Psoas muscle (tissue), 8 donors: Measurements from ENCODE around the gene AMIGO1. TPM values are rescaled to one million over a fixed set of nuclear protein-coding genes. Genes with fewer than 3 reads are reported as not detected.

Experiments
- ATAC-seq, 4 donors: fragments of 200-7000 bp; cut with Tn5 transposase; one replicate each; pipeline ENCODE4 v1.9.1; 2020; ENCODE audit warnings: moderate library complexity in 3 of 4, mild to moderate bottlenecking in 2 of 4
- DNase-seq, 2 donors: peaks; one replicate each; pipeline ENCODE4 v3.0.0-alpha.2; 2020
- H3K27ac ChIP-seq: fragments of 200-600 bp; one replicate; pipeline ENCODE4 v1.8.0; 2022
- H3K27me3 ChIP-seq, 3 donors: fragments of 200-600 bp in 1 of 3; one replicate each; pipeline versions ENCODE4 v1.6.1 to v1.8.0; 2013 to 2022; ENCODE audit warnings: low read length in 2 of 3, mild to moderate bottlenecking in 2 of 3, moderate library complexity in 1 of 3; ENCODE audit not compliant: insufficient read depth in 3 of 3
- H3K36me3 ChIP-seq, 2 donors: fragments of 200-600 bp in 1 of 2; one replicate each; pipeline versions ENCODE4 v1.6.1 to v1.8.0; 2013 to 2022; ENCODE audit warnings: low read depth in 1 of 2, mild to moderate bottlenecking in 1 of 2, moderate library complexity in 1 of 2; ENCODE audit not compliant: insufficient read depth in 1 of 2
- H3K4me1 ChIP-seq: fragments of 200-600 bp; one replicate; pipeline ENCODE4 v1.8.0; 2022
- H3K4me3 ChIP-seq: fragments of 200-600 bp; one replicate; pipeline ENCODE4 v1.8.0; 2022; ENCODE audit warnings: mild to moderate bottlenecking
- H3K9me3 ChIP-seq: fragments of 200-600 bp; one replicate; pipeline ENCODE4 v1.8.0; 2022
- WGBS, 3 donors: extraction: QIAGEN DNeasy Blood & Tissue Kit; methylation state at CpG; one replicate each; pipeline versions ENCODE4 v1.1.6 to v1.1.7; 2013; 5-methylcytosine and 5-hydroxymethylcytosine counted together
- intact Hi-C, 2 donors: fragments of 100-400 bp; cut with DNase I; formaldehyde crosslinking; loops; one replicate each; pipeline versions ENCODE4 v1.11.0 to v1.14.2; 2022
- polyA plus RNA-seq, 3 donors: library from polyadenylated mRNA; stranded (reverse); fragments of 200-250 nt; gene quantifications; one replicate each; pipeline ENCODE4 v1.2.3, GENCODE V29; 2013
- total RNA-seq, 4 donors: library from RNA; stranded (reverse); fragmentation: NEBNext Ultra II Directional in 2 of 4; extraction: Animal tissue kit (Norgen Biotek cat#: 25700) in 2 of 4; gene quantifications; one replicate each; pipeline versions ENCODE4 v1.2.1 to v1.2.4, GENCODE V29; 2021 to 2023
- TF ChIP-seq, protein P1 (sequence below): fragments of 200-600 bp; IDR thresholded peaks from one replicate; pipeline ENCODE4 v1.8.0; 2022; ENCODE audit warnings: antibody characterized with exemption
- donor health status: healthy with polysubstance abuse.
- donor health status: DM: no; HTN: no; CAD: no; lungs with moderate emphysema.
- donor health status: Bipolar disorder and iron deficiency.
- donor health status: healthy.
- donor health status: DM: yes; HTN: yes; CAD: no.
- donor health status: DM: no; HTN: no; CAD: no.
- donor health status: DM: no; HTN: no; CAD: no.
- donor health status: DM: yes; HTN: yes; CAD: no.

The AMIGO1 gene
- total and polyA plus RNA-seq, 7 donors: 3.1 to 16.6 (median 10.0) TPM

DNA sequence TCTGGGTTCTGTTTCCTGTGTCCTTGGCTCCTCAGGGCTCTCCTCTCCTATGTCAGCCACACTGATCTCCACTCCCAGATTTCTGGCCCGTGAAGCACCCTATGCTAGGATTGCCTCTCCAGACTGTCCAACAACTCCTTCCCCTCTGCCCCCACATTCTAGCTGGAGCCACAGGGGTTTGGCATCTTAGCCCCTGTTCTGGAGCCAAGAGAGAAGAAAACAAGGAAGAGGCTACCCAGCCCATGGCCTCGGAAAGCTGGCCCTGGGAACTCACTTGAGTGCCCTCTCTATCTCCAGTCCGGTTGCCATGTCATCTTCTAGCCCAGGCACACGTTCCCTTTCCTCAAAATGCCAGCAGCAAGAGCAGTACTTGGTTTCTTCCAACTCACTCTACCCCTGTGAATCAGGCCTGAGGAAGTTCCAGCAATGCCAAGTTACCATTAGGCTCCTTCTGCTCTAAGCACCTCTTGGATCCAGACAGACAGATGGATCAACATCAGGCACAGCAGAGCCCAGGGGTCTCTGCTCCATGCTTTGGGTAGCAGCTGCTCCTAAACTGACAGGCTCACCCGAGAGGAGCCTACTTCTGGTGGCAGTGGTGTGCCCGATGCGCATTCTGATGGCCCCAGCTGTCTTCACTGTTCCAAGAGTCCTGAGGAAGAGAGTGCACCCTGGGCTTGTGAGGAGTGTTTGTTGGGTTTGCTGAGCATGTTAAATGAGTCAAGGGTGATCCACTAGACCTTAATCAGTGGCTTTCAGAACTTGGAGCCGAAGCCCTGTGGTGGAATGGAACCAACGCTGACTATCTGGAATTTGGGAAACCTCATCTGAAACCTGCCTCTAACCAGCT, 18.5 kb upstream of the AMIGO1 start:
- ATAC-seq (no peak), DNase-seq (no peak)
- no peaks in the 10 kb centered on the region for H3K27me3 ChIP-seq
- H3K4me3 ChIP-seq: no peak overlapping the region
- H3K9me3 ChIP-seq: no peaks in the 10 kb centered on the region
- H3K36me3 ChIP-seq: no peaks in the 10 kb centered on the region
- no peak overlapping the region for H3K27ac ChIP-seq
- peaks cover 35% of the 10 kb centered on the region for H3K4me1 ChIP-seq
- intact Hi-C loops: loop anchor here in 1 of 2 donors (5.0 kb wide), 1 partner anchor 111 kb away; no protein-coding TSS in a partner anchor
- 58 to 81% (median 66%) methylated on average over 9 of the region's 9 CpGs for WGBS, 3 donors
- TF ChIP-seq, protein P1, sequence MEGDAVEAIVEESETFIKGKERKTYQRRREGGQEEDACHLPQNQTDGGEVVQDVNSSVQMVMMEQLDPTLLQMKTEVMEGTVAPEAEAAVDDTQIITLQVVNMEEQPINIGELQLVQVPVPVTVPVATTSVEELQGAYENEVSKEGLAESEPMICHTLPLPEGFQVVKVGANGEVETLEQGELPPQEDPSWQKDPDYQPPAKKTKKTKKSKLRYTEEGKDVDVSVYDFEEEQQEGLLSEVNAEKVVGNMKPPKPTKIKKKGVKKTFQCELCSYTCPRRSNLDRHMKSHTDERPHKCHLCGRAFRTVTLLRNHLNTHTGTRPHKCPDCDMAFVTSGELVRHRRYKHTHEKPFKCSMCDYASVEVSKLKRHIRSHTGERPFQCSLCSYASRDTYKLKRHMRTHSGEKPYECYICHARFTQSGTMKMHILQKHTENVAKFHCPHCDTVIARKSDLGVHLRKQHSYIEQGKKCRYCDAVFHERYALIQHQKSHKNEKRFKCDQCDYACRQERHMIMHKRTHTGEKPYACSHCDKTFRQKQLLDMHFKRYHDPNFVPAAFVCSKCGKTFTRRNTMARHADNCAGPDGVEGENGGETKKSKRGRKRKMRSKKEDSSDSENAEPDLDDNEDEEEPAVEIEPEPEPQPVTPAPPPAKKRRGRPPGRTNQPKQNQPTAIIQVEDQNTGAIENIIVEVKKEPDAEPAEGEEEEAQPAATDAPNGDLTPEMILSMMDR: no peak

DNA sequence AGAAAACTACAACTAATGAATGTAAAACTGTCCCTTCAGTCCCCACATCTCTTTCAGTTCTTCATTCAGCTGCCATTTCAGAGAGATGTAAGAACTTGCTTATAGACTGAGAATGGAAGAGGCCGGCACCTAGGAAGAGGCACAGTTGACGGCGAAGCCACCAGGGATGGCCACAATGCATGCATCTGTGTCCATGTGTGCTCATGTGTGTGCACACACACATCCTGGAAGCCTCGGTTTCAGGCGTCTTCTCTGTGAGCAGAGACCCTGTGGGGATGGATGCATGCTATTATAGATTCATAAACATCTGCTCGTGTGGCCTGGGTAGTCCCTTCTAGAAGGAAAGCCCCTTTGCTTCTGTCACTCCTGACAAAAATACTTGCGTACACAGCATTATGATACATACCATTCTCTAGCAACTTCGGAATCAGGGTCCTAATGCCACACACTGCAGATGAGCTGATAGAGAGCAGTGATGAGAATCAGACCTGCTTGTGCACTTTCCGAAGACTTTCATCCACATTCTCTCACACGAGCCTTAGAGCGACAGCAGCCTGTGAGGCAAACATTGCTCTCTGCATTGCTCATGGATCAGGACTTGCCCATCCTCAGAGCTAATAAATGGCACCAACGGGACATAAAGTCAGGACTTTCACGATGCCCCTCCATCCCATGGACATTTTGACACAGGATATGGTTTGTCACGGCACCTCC, 17.7 kb upstream of the AMIGO1 start:
- Histone ChIP-seq H3K4me3 (no peak overlapping the region), H3K9me3 (no peaks in the 10 kb centered on the region), H3K36me3 (no peaks in the 10 kb centered on the region), H3K4me1 (peaks cover 27% of the 10 kb centered on the region), H3K27me3 (no peaks in the 10 kb centered on the region), H3K27ac (no peak overlapping the region)
- TF ChIP-seq, protein P1: no peak
- WGBS, 3 donors: 68 to 78% (median 77%) methylated on average over 14 of the region's 14 CpGs
- DNase-seq (no peak), ATAC-seq (no peak)
- intact Hi-C loops: loop anchor here in 1 of 2 donors (5.0 kb wide), 1 partner anchor 110 kb away; no protein-coding TSS in a partner anchor

DNA sequence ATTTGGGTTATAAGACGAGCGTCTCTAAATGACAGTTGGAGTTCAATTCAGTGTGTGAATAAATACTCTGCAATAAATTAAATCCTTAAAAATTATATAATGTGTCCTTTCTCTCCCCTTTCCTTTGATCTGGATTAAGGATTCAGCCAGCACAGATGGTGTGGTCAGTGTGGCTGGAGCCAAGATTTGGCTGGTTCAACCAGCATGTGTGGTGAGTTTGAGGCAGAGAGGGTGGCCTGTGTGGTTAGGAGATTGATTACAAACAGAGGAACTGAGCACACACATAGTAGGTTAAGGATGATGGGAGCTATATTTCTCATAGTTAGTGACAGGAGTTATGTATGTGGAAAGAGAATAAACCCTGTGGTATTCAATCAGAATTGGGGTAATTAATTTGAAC, 14.2 kb upstream of the AMIGO1 start:
- no peaks in the 10 kb centered on the region for H3K36me3 ChIP-seq
- H3K4me3 ChIP-seq: no peak overlapping the region
- no peaks in the 10 kb centered on the region for H3K4me1 ChIP-seq
- no peak for DNase-seq
- no peak for ATAC-seq
- intact Hi-C loops: no loop called here
- 63 to 85% (median 78%) methylated on average over 2 of the region's 2 CpGs for WGBS, 3 donors
- TF ChIP-seq, protein P1: no peak
- no peak overlapping the region for H3K27ac ChIP-seq
- no peaks in the 10 kb centered on the region for H3K9me3 ChIP-seq
- H3K27me3 ChIP-seq: no peaks in the 10 kb centered on the region

DNA sequence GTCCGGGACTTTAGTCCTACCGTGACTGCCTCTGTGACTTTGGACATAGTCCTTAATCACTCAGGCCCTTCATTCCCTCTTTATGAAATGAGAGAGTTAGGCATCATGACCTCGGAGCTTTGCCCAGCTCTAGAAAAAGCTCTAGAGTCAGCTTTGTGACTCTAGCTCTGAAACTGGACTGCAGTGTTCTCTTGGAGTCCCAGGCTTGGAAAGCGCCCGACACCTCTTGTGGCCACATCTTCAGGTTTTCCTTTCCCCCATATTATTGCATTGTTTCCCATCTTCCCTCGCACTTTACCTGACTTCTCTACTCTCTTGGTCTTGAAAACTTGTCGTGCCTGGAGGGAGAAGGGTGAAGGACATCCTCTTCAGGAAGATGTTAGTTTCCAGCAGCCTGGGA, 12.5 kb upstream of the AMIGO1 start:
- intact Hi-C loops: no loop called here
- Histone ChIP-seq H3K9me3 (no peaks in the 10 kb centered on the region), H3K27ac (no peak overlapping the region), H3K4me3 (no peak overlapping the region), H3K36me3 (no peaks in the 10 kb centered on the region), H3K4me1 (no peaks in the 10 kb centered on the region), H3K27me3 (no peaks in the 10 kb centered on the region)
- ATAC-seq (no peak), DNase-seq (no peak)
- WGBS, 3 donors: 79 to 88% (median 84%) methylated on average over 7 of the region's 7 CpGs
- TF ChIP-seq, protein P1: no peak
